GM13976 (cell line): ENCODE results near the gene TMEM108.

Experiments
- DNase-seq: peaks from one replicate; pipeline ENCODE4 v3.0.0; 2012; ENCODE audit warnings: low spot score
- CTCF ChIP-seq: IDR thresholded peaks from 2 replicates; pipeline ENCODE4 v1.5.1; 2012; ENCODE audit warnings: borderline replicate concordance, mild to moderate bottlenecking; ENCODE audit not compliant: insufficient read depth; ENCODE audit errors: extremely low read depth, missing control alignments, control extremely low read depth
- in situ Hi-C: fragments of 300-500 bp; cut with MboI; formaldehyde crosslinking; loops from one replicate; pipeline ENCODE4 v1.12.0; 2022; ENCODE audit warnings: low sequenced_read_pairs, mixed read lengths, inconsistent platforms; ENCODE audit not compliant: unreplicated experiment

Gene TMEM108

GRCh38 chr3:133037436-133037835 is 755 bp upstream of the TMEM108 start:
- in situ Hi-C loops, result loop anchor here (25.0 kb wide), 2 partner anchors 300 to 350 kb away; no protein-coding TSS in a partner anchor
- no peak for TF ChIP-seq CTCF
- no peak for DNase-seq

GRCh38 chr3:133038731-133039375 is 662 bp downstream of the TMEM108 start:
- in situ Hi-C loops, result loop anchor here (25.0 kb wide), 2 partner anchors 302 to 348 kb away; no protein-coding TSS in a partner anchor
- no peak for TF ChIP-seq CTCF

GRCh38 chr3:133040696-133041523 is 2.7 kb downstream of the TMEM108 start:
- peak; percentile 66 for DNase-seq
- TF ChIP-seq CTCF, result peak; percentile 54
- in situ Hi-C loops, result loop anchor here (25.0 kb wide), 2 partner anchors 304 to 346 kb away; no protein-coding TSS in a partner anchor

More at GRCh38 chr3:133038731-133039375, 662 bp downstream of the TMEM108 start:
- peak; percentile 37 for DNase-seq

- no peak for DNase-seq
- in situ Hi-C loops, result loop anchor here (25.0 kb wide), 2 partner anchors 304 to 346 kb away; no protein-coding TSS in a partner anchor
These were observed 3.3 kb downstream of the TMEM108 start for GRCh38 chr3:133041524-133041829.

GRCh38 chr3:133042778-133043177 is 4.6 kb downstream of the TMEM108 start:
- TF ChIP-seq CTCF, result no peak
- no peak for DNase-seq
- in situ Hi-C loops, result loop anchor here (25.0 kb wide), 2 partner anchors 305 to 345 kb away; no protein-coding TSS in a partner anchor

More at GRCh38 chr3:133041524-133041829, 3.3 kb downstream of the TMEM108 start:
- TF ChIP-seq CTCF, result no peak

- in situ Hi-C loops, result loop anchor here (25.0 kb wide), 2 partner anchors 311 to 339 kb away; no protein-coding TSS in a partner anchor
- no peak for DNase-seq
- no peak for TF ChIP-seq CTCF
These were observed 9.8 kb downstream of the TMEM108 start for GRCh38 chr3:133047980-133048379.
